ENCODE data around the gene CREB5. TPM values are rescaled to one million over a fixed set of nuclear protein-coding genes. Genes with fewer than 3 reads are reported as not detected.
"Not testable (repeated sequence)": the region's sequence is repeated elsewhere in the genome, so short reads cannot be mapped to it uniquely, and the experiment has no call there.

CREB5 gene
- total RNA-seq, 2 experiments from 2014 or later, result 0.19 to 0.22 TPM

GRCh38 chr7:28551766-28552165 is 139.4 kb downstream of the CREB5 start:
- CTCF ChIA-PET; H3K4me3 ChIP-seq (ENCODE audit: low read length); H3K36me3 Mint-ChIP-seq (ENCODE audit: low read depth); H3K9me3 Mint-ChIP-seq; DNase-seq; H3K27ac Mint-ChIP-seq; intact Hi-C loops (cut with DNase I, micrococcal nuclease); H3K36me3 ChIP-seq (ENCODE audit: insufficient read depth, low read length); H3K4me3 Mint-ChIP-seq; H3K4me1 ChIP-seq (ENCODE audit: insufficient read depth, low read length); H3K27me3 ChIP-seq (ENCODE audit: control insufficient read depth in 1 of 2, insufficient read depth in 2 of 2, low read length in 2 of 2); ATAC-seq (ENCODE audit: poor library complexity); H3K4me1 Mint-ChIP-seq (ENCODE audit: low read depth); H3K9me3 ChIP-seq (ENCODE audit: control insufficient read depth in 1 of 2, insufficient read depth in 1 of 2, low read length in 2 of 2); H3K27ac ChIP-seq (ENCODE audit: low read depth in 1 of 2, low read length in 2 of 2): not testable (repeated sequence)
- POLR2A ChIA-PET, result interaction anchor here (0.5 kb wide), 1 partner anchor 101 kb away, joined by 3 read pairs; no protein-coding TSS in a partner anchor
- H3K27me3 Mint-ChIP-seq, result peaks cover 12% of the 10 kb centered on the region
- TF ChIP-seq CTCF (IDR thresholded peaks at IDR 0.05), result peak; percentile 18

- ATAC-seq (ENCODE audit: poor library complexity) (no peak), DNase-seq (no peak)
- ChIA-PET POLR2A (no interaction called here), CTCF (no interaction called here)
- Mint-ChIP-seq H3K27ac (no peak overlapping the region), H3K9me3 (no peaks in the 10 kb centered on the region), H3K27me3 (peaks cover 20% of the 10 kb centered on the region), H3K4me1 (ENCODE audit: low read depth) (no peaks in the 10 kb centered on the region), H3K36me3 (ENCODE audit: low read depth) (no peaks in the 10 kb centered on the region), H3K4me3 (no peak overlapping the region)
- Histone ChIP-seq H3K4me3 (ENCODE audit: low read length) (no peak overlapping the region), H3K9me3 (ENCODE audit: control insufficient read depth in 1 of 2, insufficient read depth in 1 of 2, low read length in 2 of 2) (no peaks in the 10 kb centered on the region), H3K27me3 (ENCODE audit: control insufficient read depth in 1 of 2, insufficient read depth in 2 of 2, low read length in 2 of 2) (peaks cover 0 to 4% of the 10 kb centered on the region in 2 experiments), H3K27ac (ENCODE audit: low read depth in 1 of 2, low read length in 2 of 2) (no peak overlapping the region), H3K4me1 (ENCODE audit: insufficient read depth, low read length) (no peaks in the 10 kb centered on the region), H3K36me3 (ENCODE audit: insufficient read depth, low read length) (no peaks in the 10 kb centered on the region)
- intact Hi-C loops (cut with DNase I, micrococcal nuclease), result no loop called here
- no peak for TF ChIP-seq CTCF (IDR thresholded peaks at IDR 0.05)
Observed at GRCh38 chr7:28554802-28555471, 142.6 kb downstream of the CREB5 start.

GRCh38 chr7:28556025-28556424 is 143.7 kb downstream of the CREB5 start:
- no peaks in the 10 kb centered on the region for H3K36me3 Mint-ChIP-seq (ENCODE audit: low read depth)
- no peaks in the 10 kb centered on the region for H3K4me1 Mint-ChIP-seq (ENCODE audit: low read depth)
- no peak overlapping the region for H3K4me3 ChIP-seq (ENCODE audit: low read length)
- H3K27me3 ChIP-seq (ENCODE audit: control insufficient read depth in 1 of 2, insufficient read depth in 2 of 2, low read length in 2 of 2), result peaks cover 0 to 4% of the 10 kb centered on the region in 2 experiments
- CTCF ChIA-PET, result no interaction called here
- H3K27me3 Mint-ChIP-seq, result peaks cover 20% of the 10 kb centered on the region
- DNase-seq (no peak), ATAC-seq (ENCODE audit: poor library complexity) (no peak)
- POLR2A ChIA-PET, result no interaction called here
- H3K4me1 ChIP-seq (ENCODE audit: insufficient read depth, low read length), result no peaks in the 10 kb centered on the region
- no peak for TF ChIP-seq CTCF (IDR thresholded peaks at IDR 0.05)
- H3K27ac ChIP-seq (ENCODE audit: low read depth in 1 of 2, low read length in 2 of 2), result no peak overlapping the region
- intact Hi-C loops (cut with DNase I, micrococcal nuclease), result no loop called here
- no peak overlapping the region for H3K4me3 Mint-ChIP-seq
- H3K9me3 Mint-ChIP-seq, result no peaks in the 10 kb centered on the region
- no peaks in the 10 kb centered on the region for H3K36me3 ChIP-seq (ENCODE audit: insufficient read depth, low read length)
- H3K9me3 ChIP-seq (ENCODE audit: control insufficient read depth in 1 of 2, insufficient read depth in 1 of 2, low read length in 2 of 2), result no peaks in the 10 kb centered on the region
- no peak overlapping the region for H3K27ac Mint-ChIP-seq
